ENCODE results near the gene COX7A1.

The COX7A1 gene

GRCh38 chr19:36128392-36128736 lies 23.9 kb downstream of the COX7A1 start:
- H3K79me2 ChIP-seq (ENCODE audit: insufficient read depth, low read length): no peaks in the 10 kb centered on the region
- peak overlapping the region; percentile 92 for H3K9ac ChIP-seq (ENCODE audit: low read depth, low read length, poor library complexity, severe bottlenecking)
- TF ChIP-seq CTCF (conservative IDR thresholded peaks at IDR 0.05; ENCODE audit: low read length) (no peak), EZH2phosphoT487 (IDR thresholded peaks at IDR 0.05; ENCODE audit: borderline replicate concordance) (no peak)
- H3F3A ChIP-seq (ENCODE audit: low read depth): peaks cover 7% of the 10 kb centered on the region; the same call in 1 of the 2 replicates
- H3K9me2 ChIP-seq (replicated peaks; ENCODE audit: low read depth, low read length): no peaks in the 10 kb centered on the region
- H3K4me3 ChIP-seq (ENCODE audit: low read length, poor library complexity, severe bottlenecking): peak overlapping the region; percentile 79
- no peaks in the 10 kb centered on the region for H4K20me1 ChIP-seq (ENCODE audit: insufficient read depth, low read length, poor library complexity, severe bottlenecking)
- no peaks in the 10 kb centered on the region for H3K27me3 ChIP-seq (ENCODE audit: insufficient read depth, low read length, poor library complexity, severe bottlenecking)
- no peaks in the 10 kb centered on the region for H3K9me3 ChIP-seq (ENCODE audit: insufficient read depth, low read depth, low read length)
- peak overlapping the region; percentile 91 for H2AFZ ChIP-seq (ENCODE audit: low read length)
- peaks cover 7% of the 10 kb centered on the region for H3K4me1 ChIP-seq (ENCODE audit: insufficient read depth, low read length, poor library complexity, severe bottlenecking)
- peak overlapping the region; percentile 85 for H3K4me2 ChIP-seq (ENCODE audit: low read depth, low read length, poor library complexity, severe bottlenecking)
- peaks cover 8% of the 10 kb centered on the region; the same call in 1 of the 2 replicates for H3K36me3 ChIP-seq (ENCODE audit: insufficient read depth, low read length)

GRCh38 chr19:36125557-36125956 lies 26.7 kb downstream of the COX7A1 start:
- Histone ChIP-seq H2AFZ (ENCODE audit: low read length) (no peak overlapping the region), H3K27me3 (ENCODE audit: insufficient read depth, low read length, poor library complexity, severe bottlenecking) (no peaks in the 10 kb centered on the region), H3K4me1 (ENCODE audit: insufficient read depth, low read length, poor library complexity, severe bottlenecking) (peaks cover 7% of the 10 kb centered on the region), H4K20me1 (ENCODE audit: insufficient read depth, low read length, poor library complexity, severe bottlenecking) (no peaks in the 10 kb centered on the region), H3K4me2 (ENCODE audit: low read depth, low read length, poor library complexity, severe bottlenecking) (no peak overlapping the region), H3K9me2 (replicated peaks; ENCODE audit: low read depth, low read length) (no peaks in the 10 kb centered on the region), H3F3A (ENCODE audit: low read depth) (peaks cover 7% of the 10 kb centered on the region; the same call in 1 of the 2 replicates), H3K9me3 (ENCODE audit: insufficient read depth, low read depth, low read length) (no peaks in the 10 kb centered on the region), H3K36me3 (ENCODE audit: insufficient read depth, low read length) (peaks cover 8% of the 10 kb centered on the region; the same call in 1 of the 2 replicates), H3K9ac (ENCODE audit: low read depth, low read length, poor library complexity, severe bottlenecking) (no peak overlapping the region), H3K79me2 (ENCODE audit: insufficient read depth, low read length) (no peaks in the 10 kb centered on the region), H3K4me3 (ENCODE audit: low read length, poor library complexity, severe bottlenecking) (no peak overlapping the region)
- TF ChIP-seq EZH2phosphoT487 (IDR thresholded peaks at IDR 0.05; ENCODE audit: borderline replicate concordance) (no peak), CTCF (conservative IDR thresholded peaks at IDR 0.05; ENCODE audit: low read length) (no peak)

GRCh38 chr19:36121486-36122124 lies 30.6 kb downstream of the COX7A1 start:
- Histone ChIP-seq H3K4me3 (ENCODE audit: low read length, poor library complexity, severe bottlenecking) (no peak overlapping the region), H3K4me1 (ENCODE audit: insufficient read depth, low read length, poor library complexity, severe bottlenecking) (peaks cover 6% of the 10 kb centered on the region), H3K9ac (ENCODE audit: low read depth, low read length, poor library complexity, severe bottlenecking) (no peak overlapping the region), H2AFZ (ENCODE audit: low read length) (no peak overlapping the region), H3K27me3 (ENCODE audit: insufficient read depth, low read length, poor library complexity, severe bottlenecking) (no peaks in the 10 kb centered on the region), H3K4me2 (ENCODE audit: low read depth, low read length, poor library complexity, severe bottlenecking) (no peak overlapping the region), H3K79me2 (ENCODE audit: insufficient read depth, low read length) (peaks cover 11% of the 10 kb centered on the region; the same call in 1 of the 2 replicates), H4K20me1 (ENCODE audit: insufficient read depth, low read length, poor library complexity, severe bottlenecking) (no peaks in the 10 kb centered on the region), H3K9me2 (replicated peaks; ENCODE audit: low read depth, low read length) (no peaks in the 10 kb centered on the region), H3F3A (ENCODE audit: low read depth) (no peaks in the 10 kb centered on the region), H3K9me3 (ENCODE audit: insufficient read depth, low read depth, low read length) (no peaks in the 10 kb centered on the region), H3K36me3 (ENCODE audit: insufficient read depth, low read length) (peaks cover 8% of the 10 kb centered on the region; the same call in 1 of the 2 replicates)
- no peak for TF ChIP-seq EZH2phosphoT487 (IDR thresholded peaks at IDR 0.05; ENCODE audit: borderline replicate concordance)
- TF ChIP-seq CTCF (conservative IDR thresholded peaks at IDR 0.05; ENCODE audit: low read length): no peak
